DND-41 (cell line): ENCODE measurements around the gene MED14.

Source experiments
- CTCF ChIP-seq: IDR thresholded peaks from 2 replicates; pipeline ENCODE4 v1.5.1; 2012; ENCODE audit warnings: borderline replicate concordance, low read length, moderate library complexity, mild to moderate bottlenecking; ENCODE audit not compliant: poor library complexity, severe bottlenecking; ENCODE audit errors: extremely low read depth
- EZH2 ChIP-seq: IDR thresholded peaks from 3 replicates; pipeline ENCODE4 v1.6.1; 2012; ENCODE audit warnings: borderline replicate concordance, low read depth, mild to moderate bottlenecking, moderate library complexity, low read length, inconsistent platforms; ENCODE audit not compliant: severe bottlenecking

GRCh38 chrX:40736170-40736505 lies 796 bp upstream of the MED14 start:
- no peak for TF ChIP-seq CTCF
- TF ChIP-seq EZH2: no peak
